ENCODE results near the gene IL22.

- TF ChIP-seq, protein P1, sequence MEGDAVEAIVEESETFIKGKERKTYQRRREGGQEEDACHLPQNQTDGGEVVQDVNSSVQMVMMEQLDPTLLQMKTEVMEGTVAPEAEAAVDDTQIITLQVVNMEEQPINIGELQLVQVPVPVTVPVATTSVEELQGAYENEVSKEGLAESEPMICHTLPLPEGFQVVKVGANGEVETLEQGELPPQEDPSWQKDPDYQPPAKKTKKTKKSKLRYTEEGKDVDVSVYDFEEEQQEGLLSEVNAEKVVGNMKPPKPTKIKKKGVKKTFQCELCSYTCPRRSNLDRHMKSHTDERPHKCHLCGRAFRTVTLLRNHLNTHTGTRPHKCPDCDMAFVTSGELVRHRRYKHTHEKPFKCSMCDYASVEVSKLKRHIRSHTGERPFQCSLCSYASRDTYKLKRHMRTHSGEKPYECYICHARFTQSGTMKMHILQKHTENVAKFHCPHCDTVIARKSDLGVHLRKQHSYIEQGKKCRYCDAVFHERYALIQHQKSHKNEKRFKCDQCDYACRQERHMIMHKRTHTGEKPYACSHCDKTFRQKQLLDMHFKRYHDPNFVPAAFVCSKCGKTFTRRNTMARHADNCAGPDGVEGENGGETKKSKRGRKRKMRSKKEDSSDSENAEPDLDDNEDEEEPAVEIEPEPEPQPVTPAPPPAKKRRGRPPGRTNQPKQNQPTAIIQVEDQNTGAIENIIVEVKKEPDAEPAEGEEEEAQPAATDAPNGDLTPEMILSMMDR (conservative IDR thresholded peaks at IDR 0.05; ENCODE audit: low read length) = no peak
- TF ChIP-seq EZH2phosphoT487 (IDR thresholded peaks at IDR 0.05; ENCODE audit: borderline replicate concordance) = no peak
Measured at GRCh38 chr12:68287106-68287505, 33.7 kb upstream of the IL22 start.

Data from Loucy (cell line).